Measurements from ENCODE around the gene UST. TPM values are rescaled to one million over a fixed set of nuclear protein-coding genes. Genes with fewer than 3 reads are reported as not detected.

The UST gene
- total RNA-seq, 1 experiment from 2014 or later: 32.1 TPM

GRCh38 chr6:148898376-148899014, 151.7 kb downstream of the UST start:
- POLR2A ChIA-PET: no interaction called here
- H3K9me3 Mint-ChIP-seq: peaks cover 7% of the 10 kb centered on the region
- peaks cover 43% of the 10 kb centered on the region for H3K36me3 Mint-ChIP-seq
- H3K27me3 Mint-ChIP-seq (ENCODE audit: low read depth): no peaks in the 10 kb centered on the region
- ATAC-seq (no peak), DNase-seq (ENCODE audit: low spot score) (no peak)
- H3K4me3 Mint-ChIP-seq: no peak overlapping the region
- no peak overlapping the region for H3K27ac Mint-ChIP-seq
- CTCF ChIA-PET: no interaction called here
- TF ChIP-seq HMGXB4 (CRISPR knock-in tag; IDR thresholded peaks at IDR 0.05): no peak
- TF ChIP-seq PRRX2 (CRISPR knock-in tag; IDR thresholded peaks at IDR 0.05): no peak
- TF ChIP-seq KAT7 (CRISPR knock-in tag; IDR thresholded peaks at IDR 0.05; ENCODE audit: borderline replicate concordance): no peak
- no peak for TF ChIP-seq ZNF425 (CRISPR knock-in tag; conservative IDR thresholded peaks at IDR 0.05)
- TF ChIP-seq ERG (CRISPR knock-in tag; IDR thresholded peaks at IDR 0.05): no peak
- TF ChIP-seq CBFB (CRISPR knock-in tag; IDR thresholded peaks at IDR 0.05; ENCODE audit: low read depth): no peak
- no peak for TF ChIP-seq NFATC4 (CRISPR knock-in tag; IDR thresholded peaks at IDR 0.05)
- TF ChIP-seq ZNF263 (CRISPR knock-in tag; IDR thresholded peaks at IDR 0.05; ENCODE audit: low read depth): no peak
- TF ChIP-seq ZNF281 (CRISPR knock-in tag; IDR thresholded peaks at IDR 0.05): no peak
- no peak for TF ChIP-seq SP1 (CRISPR knock-in tag; conservative IDR thresholded peaks at IDR 0.05)
- TF ChIP-seq IRF1 (CRISPR knock-in tag; IDR thresholded peaks at IDR 0.05): no peak
- TF ChIP-seq ETV6 (CRISPR knock-in tag; IDR thresholded peaks at IDR 0.05): no peak
- TF ChIP-seq TP53 (CRISPR knock-in tag; IDR thresholded peaks at IDR 0.05): no peak
- TF ChIP-seq ZNF317 (CRISPR knock-in tag; IDR thresholded peaks at IDR 0.05; ENCODE audit: borderline replicate concordance, low read depth): no peak
- no peak for TF ChIP-seq ZNF532 (CRISPR knock-in tag; IDR thresholded peaks at IDR 0.05; ENCODE audit: borderline replicate concordance)
- TF ChIP-seq ATF3 (CRISPR knock-in tag; conservative IDR thresholded peaks at IDR 0.05): no peak
- TF ChIP-seq CREM (CRISPR knock-in tag; IDR thresholded peaks at IDR 0.05): no peak
- peaks cover 6% of the 10 kb centered on the region; the same call in 1 of the 2 replicates for H3K4me1 Mint-ChIP-seq

Measured in WTC11 (cell line).